Suprapubic skin (tissue), 4 donors: Measurements from ENCODE around the gene GBP5. TPM values are rescaled to one million over a fixed set of nuclear protein-coding genes. Genes with fewer than 3 reads are reported as not detected.

Experiments used
- DNase-seq, 2 donors: peaks; one replicate each; pipeline ENCODE4 v3.0.0-alpha.2; 2019; ENCODE audit warnings: low spot score in 2 of 2
- H3K27ac ChIP-seq: fragments of 200-600 bp; sonication (generic); one replicate; pipeline ENCODE4 v1.5.1; 2019
- H3K27me3 ChIP-seq: fragments of 200-600 bp; sonication (generic); one replicate; pipeline ENCODE4 v1.5.1; 2019
- H3K36me3 ChIP-seq: fragments of 200-600 bp; sonication (generic); one replicate; pipeline ENCODE4 v1.5.1; 2019
- H3K4me1 ChIP-seq: fragments of 200-600 bp; sonication (generic); one replicate; pipeline ENCODE4 v1.5.1; 2019
- H3K4me3 ChIP-seq: fragments of 200-600 bp; sonication (generic); one replicate; pipeline ENCODE4 v1.5.1; 2019; ENCODE audit warnings: mild to moderate bottlenecking
- H3K9me3 ChIP-seq: fragments of 200-600 bp; sonication (generic); one replicate; pipeline ENCODE4 v1.5.1; 2019
- EP300 ChIP-seq: sonication (generic); formaldehyde crosslinking; IDR thresholded peaks from one replicate; pipeline ENCODE4 v1.6.1; 2017; ENCODE audit warnings: antibody characterized with exemption
- POLR2A ChIP-seq, 2 donors: fragments of 450-650 bp; IDR thresholded peaks; one replicate each; pipeline ENCODE4 v1.6.1; 2017; ENCODE audit warnings: antibody characterized with exemption in 2 of 2, mild to moderate bottlenecking in 2 of 2, moderate library complexity in 2 of 2
- POLR2AphosphoS5 ChIP-seq, 3 donors: sonication (generic); formaldehyde crosslinking; IDR thresholded peaks; one replicate each; pipeline ENCODE4 v1.6.1; 2017; ENCODE audit warnings: antibody characterized with exemption in 3 of 3
- WGBS: methylation state at CpG from one replicate; pipeline ENCODE4 v1.1.5; 2018; 5-methylcytosine and 5-hydroxymethylcytosine counted together
- total RNA-seq, 4 donors: library from RNA; depleted of rRNA; stranded (reverse); fragments of >200 nt; gene quantifications; one replicate each; pipeline ENCODE4 v1.1.0, GENCODE V29; 2016
- TF ChIP-seq, protein P1 (sequence below), 2 donors: fragments of 200-600 bp in 1 of 2; fragments of 450-650 bp in 1 of 2; sonication (generic) in 1 of 2; IDR thresholded peaks; one replicate each; pipeline ENCODE4 v1.5.1; 2016 to 2019; ENCODE audit warnings: antibody characterized with exemption in 2 of 2, mild to moderate bottlenecking in 1 of 2, moderate library complexity in 1 of 2

The GBP5 gene
- total RNA-seq, 4 donors from 2014 or later: 0.21 to 0.38 (median 0.32) TPM; not detected in 1

DNA sequence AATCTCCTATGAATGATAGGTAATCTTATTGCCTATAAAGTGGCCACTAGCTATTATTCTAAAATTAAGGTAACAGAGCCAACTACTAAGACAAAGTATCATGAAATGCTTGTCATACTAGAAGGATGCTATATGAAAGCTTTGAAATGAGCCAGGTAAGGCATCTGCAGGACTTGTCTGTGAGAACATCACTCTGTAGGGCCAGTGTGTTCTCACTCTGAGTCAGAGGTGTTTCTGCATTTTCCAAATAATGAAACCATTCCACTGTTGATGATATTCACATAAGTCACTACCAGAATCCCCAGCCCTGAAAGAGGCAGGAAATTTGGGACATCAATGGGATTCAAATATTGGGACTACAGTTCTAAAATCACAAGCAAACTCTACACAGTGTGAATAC lies 25.8 kb upstream of the GBP5 start:
- Histone ChIP-seq H3K36me3 (no peaks in the 10 kb centered on the region), H3K9me3 (no peaks in the 10 kb centered on the region), H3K27me3 (no peaks in the 10 kb centered on the region), H3K4me3 (no peak overlapping the region), H3K27ac (no peak overlapping the region), H3K4me1 (no peaks in the 10 kb centered on the region)
- no peak for TF ChIP-seq POLR2A (IDR thresholded peaks at IDR 0.05)
- DNase-seq: no peak

GRCh38 chr1:89295187-89295586 lies 22.5 kb upstream of the GBP5 start:
- no peaks in the 10 kb centered on the region for H3K36me3 ChIP-seq
- H3K27me3 ChIP-seq: no peaks in the 10 kb centered on the region
- DNase-seq: no peak
- H3K9me3 ChIP-seq: no peaks in the 10 kb centered on the region
- H3K27ac ChIP-seq: no peak overlapping the region
- H3K4me3 ChIP-seq: no peak overlapping the region
- TF ChIP-seq, protein P1, sequence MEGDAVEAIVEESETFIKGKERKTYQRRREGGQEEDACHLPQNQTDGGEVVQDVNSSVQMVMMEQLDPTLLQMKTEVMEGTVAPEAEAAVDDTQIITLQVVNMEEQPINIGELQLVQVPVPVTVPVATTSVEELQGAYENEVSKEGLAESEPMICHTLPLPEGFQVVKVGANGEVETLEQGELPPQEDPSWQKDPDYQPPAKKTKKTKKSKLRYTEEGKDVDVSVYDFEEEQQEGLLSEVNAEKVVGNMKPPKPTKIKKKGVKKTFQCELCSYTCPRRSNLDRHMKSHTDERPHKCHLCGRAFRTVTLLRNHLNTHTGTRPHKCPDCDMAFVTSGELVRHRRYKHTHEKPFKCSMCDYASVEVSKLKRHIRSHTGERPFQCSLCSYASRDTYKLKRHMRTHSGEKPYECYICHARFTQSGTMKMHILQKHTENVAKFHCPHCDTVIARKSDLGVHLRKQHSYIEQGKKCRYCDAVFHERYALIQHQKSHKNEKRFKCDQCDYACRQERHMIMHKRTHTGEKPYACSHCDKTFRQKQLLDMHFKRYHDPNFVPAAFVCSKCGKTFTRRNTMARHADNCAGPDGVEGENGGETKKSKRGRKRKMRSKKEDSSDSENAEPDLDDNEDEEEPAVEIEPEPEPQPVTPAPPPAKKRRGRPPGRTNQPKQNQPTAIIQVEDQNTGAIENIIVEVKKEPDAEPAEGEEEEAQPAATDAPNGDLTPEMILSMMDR (IDR thresholded peaks at IDR 0.05): no peak
- TF ChIP-seq EP300: no peak
- no peak for TF ChIP-seq POLR2AphosphoS5 (IDR thresholded peaks at IDR 0.05)
- TF ChIP-seq POLR2A (IDR thresholded peaks at IDR 0.05): no peak
- no peaks in the 10 kb centered on the region for H3K4me1 ChIP-seq
- WGBS: 34% methylated on average over 1 of the region's 1 CpG

GRCh38 chr1:89291276-89291675 lies 18.6 kb upstream of the GBP5 start:
- TF ChIP-seq, protein P1 (IDR thresholded peaks at IDR 0.05): no peak
- no peak for TF ChIP-seq POLR2AphosphoS5 (IDR thresholded peaks at IDR 0.05)
- no peak for TF ChIP-seq POLR2A (IDR thresholded peaks at IDR 0.05)
- no peak for TF ChIP-seq EP300
- DNase-seq: no peak
- no peak overlapping the region for H3K4me3 ChIP-seq
- H3K36me3 ChIP-seq: no peaks in the 10 kb centered on the region
- no peaks in the 10 kb centered on the region for H3K27me3 ChIP-seq
- H3K4me1 ChIP-seq: peaks cover 8% of the 10 kb centered on the region
- H3K27ac ChIP-seq: no peak overlapping the region
- no peaks in the 10 kb centered on the region for H3K9me3 ChIP-seq
- 91% methylated on average over 2 of the region's 2 CpGs for WGBS

DNA sequence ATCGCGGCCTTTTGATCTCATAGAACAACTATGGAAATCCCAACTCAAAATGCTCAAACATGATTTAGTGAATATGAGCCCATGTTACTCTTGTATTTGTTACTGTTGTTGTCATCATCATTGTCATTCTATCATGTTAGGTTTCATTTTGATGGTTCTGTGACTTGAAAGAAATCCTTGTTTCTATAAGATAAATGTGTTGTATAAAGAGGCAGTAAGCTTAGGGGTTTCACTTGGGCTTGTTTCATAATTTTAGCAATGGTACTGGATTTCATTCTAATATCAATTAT lies 15.3 kb upstream of the GBP5 start:
- Histone ChIP-seq H3K27me3 (no peaks in the 10 kb centered on the region), H3K9me3 (no peaks in the 10 kb centered on the region), H3K27ac (no peak overlapping the region), H3K36me3 (no peaks in the 10 kb centered on the region), H3K4me1 (peaks cover 8% of the 10 kb centered on the region), H3K4me3 (no peak overlapping the region)
- TF ChIP-seq POLR2A (IDR thresholded peaks at IDR 0.05) (no peak), POLR2AphosphoS5 (IDR thresholded peaks at IDR 0.05) (no peak), EP300 (no peak)
- TF ChIP-seq, protein P1 (IDR thresholded peaks at IDR 0.05): no peak
- 92% methylated on average over 2 of the region's 2 CpGs for WGBS
- no peak for DNase-seq

DNA sequence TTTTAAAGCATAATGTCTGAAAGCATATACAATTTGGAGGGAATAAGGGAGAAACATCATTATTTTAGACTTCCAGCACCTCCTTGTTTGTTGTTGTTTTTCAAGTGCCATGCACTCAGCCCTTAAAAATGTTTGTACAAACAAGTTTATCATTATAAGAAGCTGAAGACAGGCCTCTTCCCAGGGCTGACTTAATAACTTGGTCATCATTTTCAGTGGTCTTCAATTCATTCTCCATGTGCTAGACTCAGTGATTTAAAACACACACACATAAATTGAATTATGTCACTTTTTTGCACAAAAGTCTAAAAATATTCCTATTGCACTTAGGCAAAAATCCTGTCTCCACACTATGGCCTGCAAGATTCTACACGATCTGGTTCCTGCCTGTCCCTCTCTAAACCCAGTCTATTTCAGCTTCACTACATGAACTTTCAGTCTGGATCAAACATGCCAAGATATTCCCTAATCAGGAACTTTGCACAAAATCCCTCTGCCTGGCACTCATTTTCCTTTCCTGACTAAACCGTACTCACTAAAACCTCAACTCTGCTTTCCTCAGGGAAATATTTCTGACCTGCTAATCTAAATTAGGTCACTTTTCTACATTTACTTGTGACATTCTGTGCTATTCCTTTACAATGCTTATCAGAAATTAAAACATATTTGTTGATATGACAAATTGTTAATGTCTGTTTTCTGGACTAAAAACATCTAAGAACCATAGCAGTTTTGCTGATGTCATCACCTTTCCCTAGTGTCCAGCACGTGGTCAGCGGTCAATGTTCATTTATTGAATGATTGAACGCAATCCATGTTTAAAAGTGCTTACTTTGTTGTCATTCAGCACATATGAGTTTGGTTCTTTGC lies 14.8 kb upstream of the GBP5 start:
- Histone ChIP-seq H3K4me1 (peaks cover 8% of the 10 kb centered on the region), H3K9me3 (no peaks in the 10 kb centered on the region), H3K36me3 (no peaks in the 10 kb centered on the region), H3K27ac (no peak overlapping the region), H3K4me3 (no peak overlapping the region), H3K27me3 (no peaks in the 10 kb centered on the region)
- 56% methylated on average over 5 of the region's 5 CpGs for WGBS
- TF ChIP-seq EP300 (no peak), POLR2A (IDR thresholded peaks at IDR 0.05) (no peak), POLR2AphosphoS5 (IDR thresholded peaks at IDR 0.05) (no peak)
- TF ChIP-seq, protein P1 (IDR thresholded peaks at IDR 0.05): no peak
- DNase-seq: no peak
